Immature natural killer cell (primary cell): Measurements from ENCODE around the gene NOTCH3. TPM values are rescaled to one million over a fixed set of nuclear protein-coding genes. Genes with fewer than 3 reads are reported as not detected.

Experiments used
- DNase-seq, 3 donors: peaks; one replicate each; pipeline ENCODE4 v3.0.0; 2022; ENCODE audit warnings: mixed read lengths in 1 of 3
- H3K27ac Mint-ChIP-seq, 6 donors: one replicate each; pipeline ENCODE4 v1.8.0; 2020; ENCODE audit warnings: mixed read lengths in 6 of 6, mild to moderate bottlenecking in 5 of 6, inconsistent platforms in 4 of 6, moderate library complexity in 3 of 6
- H3K27me3 Mint-ChIP-seq, 3 donors: one replicate each; pipeline ENCODE4 v1.8.0; 2020 to 2021; ENCODE audit warnings: low read depth in 3 of 3, mild to moderate bottlenecking in 3 of 3, mixed read lengths in 3 of 3, moderate library complexity in 3 of 3, inconsistent platforms in 1 of 3
- H3K36me3 Mint-ChIP-seq, 3 donors: one replicate each; pipeline ENCODE4 v1.8.0; 2020; ENCODE audit warnings: mixed read lengths in 3 of 3, inconsistent platforms in 2 of 3, mild to moderate bottlenecking in 2 of 3
- H3K4me1 Mint-ChIP-seq, 2 donors: one replicate each; pipeline ENCODE4 v1.8.0; 2020; ENCODE audit warnings: inconsistent platforms in 2 of 2, mild to moderate bottlenecking in 2 of 2, mixed read lengths in 2 of 2, moderate library complexity in 1 of 2
- H3K4me3 Mint-ChIP-seq, 5 donors: one replicate each; pipeline ENCODE4 v1.8.0; 2020; ENCODE audit warnings: mild to moderate bottlenecking in 5 of 5, mixed read lengths in 5 of 5, inconsistent platforms in 3 of 5, moderate library complexity in 3 of 5
- H3K9me3 Mint-ChIP-seq, 6 donors: one replicate each; pipeline ENCODE4 v1.8.0; 2020; ENCODE audit warnings: mild to moderate bottlenecking in 6 of 6, mixed read lengths in 6 of 6, inconsistent platforms in 4 of 6, moderate library complexity in 3 of 6
- polyA plus RNA-seq, 3 donors: library from polyadenylated mRNA; unstranded; fragments of 300-500 nt; fragmentation: Illumina TruSeq; gene quantifications; one replicate each; pipeline ENCODE4 v1.2.3, GENCODE V29; 2021

The NOTCH3 gene
- polyA plus RNA-seq, 3 donors from 2014 or later: not detected

GRCh38 chr19:15197942-15198341 lies 2.9 kb downstream of the NOTCH3 start:
- peaks cover 0 to 2% (median 0%) of the 10 kb centered on the region in 6 donors for H3K9me3 Mint-ChIP-seq

GRCh38 chr19:15197275-15197941 lies 3.4 kb downstream of the NOTCH3 start:
- no peak for DNase-seq
- peaks cover 20 to 49% (median 28%) of the 10 kb centered on the region in 3 donors for H3K27me3 Mint-ChIP-seq
- no peak overlapping the region for H3K27ac Mint-ChIP-seq
- no peak overlapping the region for H3K4me3 Mint-ChIP-seq
- peaks cover 19 to 22% of the 10 kb centered on the region in 2 donors for H3K4me1 Mint-ChIP-seq
- peaks cover 0 to 5% (median 3%) of the 10 kb centered on the region in 3 donors for H3K36me3 Mint-ChIP-seq
- peaks cover 0 to 2% (median 0%) of the 10 kb centered on the region in 6 donors for H3K9me3 Mint-ChIP-seq

More at GRCh38 chr19:15197942-15198341, 2.9 kb downstream of the NOTCH3 start:
- DNase-seq: no peak
- Mint-ChIP-seq H3K27me3 (peaks cover 24 to 50% (median 31%) of the 10 kb centered on the region in 3 donors), H3K27ac (no peak overlapping the region), H3K4me1 (peaks cover 19 to 22% of the 10 kb centered on the region in 2 donors), H3K36me3 (peaks cover 0 to 5% (median 3%) of the 10 kb centered on the region in 3 donors), H3K4me3 (peak overlapping the region in 3 of 5 donors; percentile 9 to 55 (median 24))

GRCh38 chr19:15196360-15197005 lies 4.3 kb downstream of the NOTCH3 start:
- Mint-ChIP-seq H3K36me3 (peaks cover 0 to 5% (median 3%) of the 10 kb centered on the region in 3 donors), H3K27me3 (peaks cover 17 to 39% (median 28%) of the 10 kb centered on the region in 3 donors), H3K9me3 (peaks cover 0 to 2% (median 0%) of the 10 kb centered on the region in 6 donors), H3K4me1 (peaks cover 19 to 22% of the 10 kb centered on the region in 2 donors), H3K4me3 (peak overlapping the region in 2 of 5 donors; percentile 8 to 48), H3K27ac (no peak overlapping the region)
- no peak for DNase-seq

- H3K27me3 Mint-ChIP-seq: peaks cover 17 to 39% (median 28%) of the 10 kb centered on the region in 3 donors
- H3K36me3 Mint-ChIP-seq: peaks cover 0 to 5% (median 3%) of the 10 kb centered on the region in 3 donors
- H3K27ac Mint-ChIP-seq: no peak overlapping the region
- DNase-seq: no peak
- H3K9me3 Mint-ChIP-seq: peaks cover 0 to 2% (median 0%) of the 10 kb centered on the region in 6 donors
- no peak overlapping the region for H3K4me3 Mint-ChIP-seq
- peaks cover 17 to 22% of the 10 kb centered on the region in 2 donors for H3K4me1 Mint-ChIP-seq
These were observed 5.1 kb downstream of the NOTCH3 start for GRCh38 chr19:15195371-15196334.

GRCh38 chr19:15194938-15195337 lies 5.9 kb downstream of the NOTCH3 start:
- peaks cover 17 to 22% of the 10 kb centered on the region in 2 donors for H3K4me1 Mint-ChIP-seq
- peaks cover 17 to 41% (median 28%) of the 10 kb centered on the region in 3 donors for H3K27me3 Mint-ChIP-seq
- peaks cover 0 to 5% (median 3%) of the 10 kb centered on the region in 3 donors for H3K36me3 Mint-ChIP-seq
- peaks cover 0 to 2% (median 0%) of the 10 kb centered on the region in 6 donors for H3K9me3 Mint-ChIP-seq
- no peak for DNase-seq
- H3K27ac Mint-ChIP-seq: no peak overlapping the region
- peak overlapping the region; percentile 26 to 60 (median 56) for H3K4me3 Mint-ChIP-seq

- no peaks in the 10 kb centered on the region for H3K36me3 Mint-ChIP-seq
These were observed 8.8 kb downstream of the NOTCH3 start for GRCh38 chr19:15191982-15192381.

GRCh38 chr19:15191514-15191913 lies 9.3 kb downstream of the NOTCH3 start:
- no peaks in the 10 kb centered on the region for H3K9me3 Mint-ChIP-seq
- no peak overlapping the region for H3K27ac Mint-ChIP-seq
- DNase-seq: no peak
- no peak overlapping the region for H3K4me3 Mint-ChIP-seq
- H3K36me3 Mint-ChIP-seq: no peaks in the 10 kb centered on the region
- peaks cover 11 to 21% (median 14%) of the 10 kb centered on the region in 3 donors for H3K27me3 Mint-ChIP-seq
- peaks cover 6 to 11% of the 10 kb centered on the region in 2 donors for H3K4me1 Mint-ChIP-seq

More at GRCh38 chr19:15191982-15192381, 8.8 kb downstream of the NOTCH3 start:
- Mint-ChIP-seq H3K4me1 (peaks cover 7 to 11% of the 10 kb centered on the region in 2 donors), H3K27ac (no peak overlapping the region), H3K9me3 (no peaks in the 10 kb centered on the region), H3K27me3 (peaks cover 12 to 26% (median 16%) of the 10 kb centered on the region in 3 donors), H3K4me3 (no peak overlapping the region)
- no peak for DNase-seq

GRCh38 chr19:15188851-15189250 lies 11.9 kb downstream of the NOTCH3 start:
- no peak overlapping the region for H3K4me3 Mint-ChIP-seq
- H3K9me3 Mint-ChIP-seq: no peaks in the 10 kb centered on the region
- DNase-seq: no peak
- peaks cover 1 to 9% (median 2%) of the 10 kb centered on the region in 3 donors for H3K27me3 Mint-ChIP-seq
- H3K36me3 Mint-ChIP-seq: no peaks in the 10 kb centered on the region
- no peak overlapping the region for H3K27ac Mint-ChIP-seq
- H3K4me1 Mint-ChIP-seq: no peaks in the 10 kb centered on the region

GRCh38 chr19:15187026-15188007 lies 13.5 kb downstream of the NOTCH3 start:
- no peak for DNase-seq
- H3K27ac Mint-ChIP-seq: no peak overlapping the region
- H3K27me3 Mint-ChIP-seq: peaks cover 0 to 2% (median 1%) of the 10 kb centered on the region in 3 donors
- no peaks in the 10 kb centered on the region for H3K9me3 Mint-ChIP-seq
- no peak overlapping the region for H3K4me3 Mint-ChIP-seq
- H3K4me1 Mint-ChIP-seq: no peaks in the 10 kb centered on the region
- no peaks in the 10 kb centered on the region for H3K36me3 Mint-ChIP-seq

GRCh38 chr19:15185188-15185587 lies 15.6 kb downstream of the NOTCH3 start:
- Mint-ChIP-seq H3K36me3 (no peaks in the 10 kb centered on the region), H3K4me3 (no peak overlapping the region), H3K27me3 (peaks cover 0 to 1% (median under 1%) of the 10 kb centered on the region in 3 donors), H3K9me3 (no peaks in the 10 kb centered on the region), H3K27ac (no peak overlapping the region), H3K4me1 (no peaks in the 10 kb centered on the region)
- DNase-seq: no peak

- H3K4me1 Mint-ChIP-seq: no peaks in the 10 kb centered on the region
- H3K27me3 Mint-ChIP-seq: peaks cover 0 to 1% (median 1%) of the 10 kb centered on the region in 3 donors
- no peak for DNase-seq
- H3K9me3 Mint-ChIP-seq: no peaks in the 10 kb centered on the region
- no peak overlapping the region for H3K4me3 Mint-ChIP-seq
- no peaks in the 10 kb centered on the region for H3K36me3 Mint-ChIP-seq
- no peak overlapping the region for H3K27ac Mint-ChIP-seq
These were observed 16.0 kb downstream of the NOTCH3 start for GRCh38 chr19:15184776-15185175.

- Mint-ChIP-seq H3K9me3 (no peaks in the 10 kb centered on the region), H3K36me3 (no peaks in the 10 kb centered on the region), H3K4me1 (peaks cover 3 to 7% of the 10 kb centered on the region in 2 donors), H3K27ac (no peak overlapping the region), H3K4me3 (peak overlapping the region in 1 of 5 donors; percentile 27), H3K27me3 (peaks cover 2 to 7% (median 3%) of the 10 kb centered on the region in 3 donors)
- no peak for DNase-seq
These were observed 19.4 kb downstream of the NOTCH3 start for GRCh38 chr19:15181394-15181793.
